Chondrocyte (in vitro differentiated cells): ENCODE measurements around the gene SCNN1A. TPM values are rescaled to one million over a fixed set of nuclear protein-coding genes. Genes with fewer than 3 reads are reported as not detected.

Experiments
- DNase-seq: peaks from one replicate; pipeline ENCODE4 v3.0.0; 2021; ENCODE audit warnings: mixed read lengths, low spot score
- H3K27ac Mint-ChIP-seq: one replicate; pipeline ENCODE4 v1.8.0; 2021; ENCODE audit warnings: mild to moderate bottlenecking, moderate library complexity, mixed read lengths; ENCODE audit not compliant: unreplicated experiment
- H3K27me3 Mint-ChIP-seq: 2 replicates; pipeline ENCODE4 v1.8.0; 2021; ENCODE audit warnings: low read depth, mixed read lengths
- H3K36me3 Mint-ChIP-seq: 2 replicates; pipeline ENCODE4 v1.8.0; 2021; ENCODE audit warnings: low read depth, mixed read lengths
- H3K4me1 Mint-ChIP-seq: 2 replicates; pipeline ENCODE4 v1.8.0; 2021; ENCODE audit warnings: low read depth, mild to moderate bottlenecking, mixed read lengths
- H3K4me3 Mint-ChIP-seq: one replicate; pipeline ENCODE4 v1.8.0; 2021; ENCODE audit warnings: mild to moderate bottlenecking, moderate library complexity, mixed read lengths; ENCODE audit not compliant: unreplicated experiment
- H3K9me3 Mint-ChIP-seq: 2 replicates; pipeline ENCODE4 v1.8.0; 2021; ENCODE audit warnings: low read depth, mixed read lengths
- CTCF ChIP-seq: fragments of 200-600 bp; sonication (generic); IDR thresholded peaks from 2 replicates; pipeline ENCODE4 v1.5.0; 2021; ENCODE audit warnings: antibody characterized with exemption, mild to moderate bottlenecking, moderate library complexity
- total RNA-seq: library from RNA; stranded (reverse); gene quantifications from 3 replicates; pipeline ENCODE4 v1.2.1, GENCODE V29; 2021

The SCNN1A gene
- total RNA-seq, 1 donor from 2014 or later, result 0.87 TPM

- Mint-ChIP-seq H3K36me3 (peaks cover 2% of the 10 kb centered on the region), H3K4me1 (peaks cover 32% of the 10 kb centered on the region), H3K4me3 (no peak overlapping the region), H3K27me3 (no peaks in the 10 kb centered on the region), H3K27ac (peak overlapping the region; percentile 88), H3K9me3 (no peaks in the 10 kb centered on the region)
- DNase-seq, result no peak
- TF ChIP-seq CTCF, result no peak
These were observed 13.0 kb downstream of the SCNN1A start for GRCh38 chr12:6362403-6362802.

GRCh38 chr12:6361834-6362233 is 13.5 kb downstream of the SCNN1A start:
- H3K4me3 Mint-ChIP-seq, result no peak overlapping the region
- TF ChIP-seq CTCF, result no peak
- H3K4me1 Mint-ChIP-seq, result peaks cover 32% of the 10 kb centered on the region
- peak overlapping the region; percentile 88 for H3K27ac Mint-ChIP-seq
- H3K9me3 Mint-ChIP-seq, result no peaks in the 10 kb centered on the region
- H3K36me3 Mint-ChIP-seq, result peaks cover 2% of the 10 kb centered on the region
- no peaks in the 10 kb centered on the region for H3K27me3 Mint-ChIP-seq
- peak; percentile 82 for DNase-seq

GRCh38 chr12:6360578-6361490 is 14.5 kb downstream of the SCNN1A start:
- Mint-ChIP-seq H3K36me3 (peaks cover 2% of the 10 kb centered on the region), H3K4me3 (no peak overlapping the region), H3K9me3 (no peaks in the 10 kb centered on the region), H3K27ac (peak overlapping the region; percentile 51), H3K4me1 (peaks cover 32% of the 10 kb centered on the region), H3K27me3 (no peaks in the 10 kb centered on the region)
- no peak for DNase-seq
- no peak for TF ChIP-seq CTCF

- no peak for DNase-seq
- Mint-ChIP-seq H3K9me3 (no peaks in the 10 kb centered on the region), H3K36me3 (peaks cover 2% of the 10 kb centered on the region), H3K4me1 (peaks cover 32% of the 10 kb centered on the region), H3K27ac (peak overlapping the region; percentile 32), H3K4me3 (no peak overlapping the region), H3K27me3 (no peaks in the 10 kb centered on the region)
- TF ChIP-seq CTCF, result no peak
These were observed 15.2 kb downstream of the SCNN1A start for GRCh38 chr12:6360080-6360571.

- peaks cover 2% of the 10 kb centered on the region for H3K36me3 Mint-ChIP-seq
- DNase-seq, result no peak
- H3K4me3 Mint-ChIP-seq, result no peak overlapping the region
- peaks cover 35% of the 10 kb centered on the region for H3K4me1 Mint-ChIP-seq
- TF ChIP-seq CTCF, result no peak
- H3K9me3 Mint-ChIP-seq, result no peaks in the 10 kb centered on the region
- no peaks in the 10 kb centered on the region for H3K27me3 Mint-ChIP-seq
- peak overlapping the region; percentile 59 for H3K27ac Mint-ChIP-seq
These were observed 16.5 kb downstream of the SCNN1A start for GRCh38 chr12:6358881-6359280.
